ENCODE data around the gene NOL12.
"Not testable (repeated sequence)": the region's sequence is repeated elsewhere in the genome, so short reads cannot be mapped to it uniquely, and the experiment has no call there.

The NOL12 gene, protein sequence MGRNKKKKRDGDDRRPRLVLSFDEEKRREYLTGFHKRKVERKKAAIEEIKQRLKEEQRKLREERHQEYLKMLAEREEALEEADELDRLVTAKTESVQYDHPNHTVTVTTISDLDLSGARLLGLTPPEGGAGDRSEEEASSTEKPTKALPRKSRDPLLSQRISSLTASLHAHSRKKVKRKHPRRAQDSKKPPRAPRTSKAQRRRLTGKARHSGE

DNA sequence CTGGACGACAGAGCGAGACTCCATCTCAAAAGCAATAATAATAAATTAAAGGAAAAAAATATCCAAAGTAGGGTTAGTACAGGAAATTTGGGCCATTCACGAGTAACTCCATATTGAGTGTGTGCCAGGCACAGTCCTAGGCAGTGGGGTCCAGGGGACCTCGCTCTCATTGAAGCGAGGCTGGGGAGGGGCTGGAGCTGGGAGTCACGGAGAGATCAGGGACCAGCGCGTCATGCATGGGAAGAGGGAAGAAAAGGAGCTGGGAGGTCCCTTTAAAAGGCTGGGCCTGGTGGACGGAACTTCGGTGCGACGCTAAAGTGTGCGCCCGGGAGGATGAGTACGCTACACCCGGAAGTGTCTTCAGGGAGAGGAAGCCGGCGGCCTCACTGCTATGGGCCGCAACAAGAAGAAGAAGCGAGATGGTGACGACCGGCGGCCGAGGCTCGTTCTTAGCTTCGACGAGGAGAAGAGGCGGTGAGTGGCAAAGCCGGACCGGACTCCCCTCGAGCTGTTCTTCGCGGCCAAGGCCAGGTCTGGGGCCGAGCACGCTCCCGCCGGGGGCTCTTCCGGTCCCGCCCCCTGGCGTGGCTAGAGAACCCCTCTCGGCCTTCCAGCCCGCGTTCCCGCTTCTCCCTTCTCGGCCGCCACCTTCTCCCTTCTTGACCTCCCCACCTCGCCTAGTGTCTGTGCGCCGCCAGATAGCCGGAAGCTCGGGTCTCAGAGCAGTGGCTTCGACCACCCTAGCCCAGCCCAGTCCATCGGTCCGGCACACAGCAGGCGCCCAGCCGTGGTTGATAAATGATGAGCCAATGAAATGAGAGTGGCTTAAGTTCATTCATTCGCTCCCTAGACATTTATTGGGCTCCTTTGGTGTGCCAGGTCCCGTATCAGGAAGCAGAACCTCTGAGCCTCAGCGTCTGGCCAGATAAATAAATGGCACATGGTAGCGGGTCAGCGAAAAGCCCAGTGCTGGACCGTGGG lies at the start of gene NOL12:
NOL12 (plus strand) TSS at position 342 of the 981 bp plus-strand sequence; CDS start at position 392, 50 bp downstream.
- DNase-seq (ENCODE audit: low read depth) = peak; percentile 90

DNA sequence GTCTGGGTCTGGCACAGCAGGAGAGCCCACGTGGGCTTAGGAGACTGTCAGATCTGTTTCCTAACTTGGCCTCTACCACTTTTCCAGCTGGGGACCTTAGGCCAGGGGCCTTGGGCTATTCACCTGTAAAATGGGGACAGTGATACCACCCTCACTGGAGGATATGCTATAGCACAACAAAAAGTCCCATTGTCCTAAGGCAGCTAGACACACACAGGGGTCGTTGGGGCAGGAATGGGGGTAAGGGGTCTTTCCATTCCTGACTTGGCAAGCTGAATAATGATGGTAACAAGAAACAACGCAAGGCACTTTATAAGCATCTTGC lies 49.2 kb upstream of the NOL12 start:
- DNase-seq (ENCODE audit: low read depth) = no peak

DNA sequence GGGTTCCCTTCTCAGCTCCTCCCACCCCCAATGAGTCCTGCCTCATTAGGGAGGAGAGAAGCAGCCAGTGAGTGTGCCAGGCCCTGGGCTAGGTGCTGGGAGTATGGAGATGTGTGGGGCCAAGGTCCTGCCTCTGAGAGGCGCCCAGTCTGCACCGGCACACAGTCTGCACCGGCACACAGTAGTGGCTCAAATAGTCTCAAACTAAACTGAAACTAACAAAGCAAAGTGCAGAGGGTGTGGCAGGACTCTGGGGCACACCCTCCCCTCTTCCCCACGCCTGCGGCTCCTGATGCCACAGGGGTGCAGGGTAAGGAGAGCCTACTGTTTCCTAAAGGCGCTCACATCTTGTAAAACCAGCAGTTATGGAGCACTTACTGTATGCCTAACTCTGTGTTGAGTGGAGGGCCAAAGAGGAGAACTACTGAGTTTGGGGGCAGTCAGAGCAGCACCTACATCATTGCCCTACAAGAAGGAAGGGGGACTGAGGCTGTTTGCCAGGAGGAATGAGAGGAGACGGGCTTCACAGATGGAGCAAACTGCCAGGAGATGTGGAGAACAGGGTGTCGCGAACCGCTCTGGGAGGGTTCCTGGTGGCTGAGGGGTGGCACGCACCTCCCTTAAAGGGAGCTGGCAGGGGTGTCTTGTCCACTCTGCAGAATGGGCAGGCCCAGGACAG lies 47.6 kb upstream of the NOL12 start:
- no peak for DNase-seq (ENCODE audit: low read depth)

DNA sequence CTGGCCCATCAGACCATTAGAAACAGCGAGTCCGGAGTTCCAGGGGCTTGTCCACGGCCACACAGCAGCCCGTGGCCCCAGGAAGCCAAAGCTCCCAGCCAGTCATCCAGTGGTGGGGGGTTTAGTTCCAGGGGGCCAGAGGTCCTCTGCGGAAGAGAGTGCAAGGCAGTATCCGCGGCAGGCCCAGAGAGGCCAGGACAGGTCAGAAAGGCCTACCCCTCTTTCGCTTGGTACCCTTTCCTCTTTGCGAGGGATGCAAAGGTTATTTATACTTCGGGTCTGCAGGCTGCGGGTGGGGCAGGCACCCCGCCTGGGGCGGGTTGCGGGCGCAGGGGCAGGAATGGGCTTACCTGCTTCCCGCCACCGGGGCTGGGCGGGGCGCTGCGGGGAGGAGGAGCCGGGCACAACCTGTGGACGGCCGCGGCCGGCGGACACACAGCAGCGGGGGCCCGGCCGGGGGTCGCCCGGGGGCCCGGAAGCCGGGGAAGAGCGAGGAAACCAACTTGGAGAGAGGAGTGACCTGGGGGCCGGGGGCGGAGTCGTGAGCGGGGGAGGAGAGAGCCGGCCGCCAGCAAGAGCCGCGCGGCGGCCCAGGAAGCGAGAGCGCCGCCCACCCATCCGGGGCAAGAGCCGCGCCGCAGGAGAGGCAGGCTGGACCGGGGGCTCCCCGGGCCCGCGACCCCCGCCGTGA lies 46.9 kb upstream of the NOL12 start, which contains the start of gene SH3BP1:
SH3BP1 (plus strand) TSS at position 600 of the 691 bp plus-strand sequence. CDS start 119 bp downstream, outside the sequence.
- DNase-seq (ENCODE audit: low read depth) = no peak

DNA sequence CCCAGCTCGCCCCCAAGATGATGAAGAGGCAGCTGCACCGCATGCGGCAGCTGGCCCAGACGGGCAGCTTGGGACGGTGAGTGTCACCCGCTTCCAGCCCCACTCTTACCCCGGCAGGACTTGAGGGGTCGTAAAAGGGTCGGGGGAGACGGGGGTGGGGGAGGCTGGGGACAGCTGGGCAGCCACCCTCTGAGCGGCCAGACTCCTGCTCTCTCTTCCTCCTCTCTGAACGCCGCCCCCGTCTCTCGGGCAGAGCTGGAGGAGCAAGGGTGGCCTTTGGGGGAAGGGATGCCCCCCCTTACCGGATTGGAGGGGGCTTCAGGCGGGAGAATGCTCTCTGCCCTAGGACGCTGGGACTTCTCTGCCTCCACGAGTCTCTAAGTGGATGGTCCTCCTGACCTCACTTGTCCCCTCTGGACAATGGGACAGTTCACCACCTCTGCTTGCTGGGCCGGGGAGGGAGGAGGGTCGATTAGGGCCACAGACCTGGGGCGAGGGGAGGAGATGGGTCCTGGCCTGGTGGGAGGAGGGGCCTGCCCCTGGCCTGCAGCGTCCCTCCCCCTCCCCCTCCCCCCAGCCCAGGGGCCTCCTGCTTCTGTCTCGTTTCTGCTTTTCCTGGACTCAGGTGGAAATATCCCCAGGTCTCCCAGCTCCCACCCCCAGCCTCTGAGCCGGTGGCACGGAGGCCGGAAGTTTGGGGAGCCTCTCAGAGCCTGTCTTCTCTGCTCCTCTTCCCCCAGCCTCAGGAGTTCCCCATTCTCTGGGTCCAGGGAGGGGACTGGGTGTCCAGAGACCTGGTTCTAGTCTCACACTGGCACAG lies 46.2 kb upstream of the NOL12 start:
- no peak for DNase-seq (ENCODE audit: low read depth)

DNA sequence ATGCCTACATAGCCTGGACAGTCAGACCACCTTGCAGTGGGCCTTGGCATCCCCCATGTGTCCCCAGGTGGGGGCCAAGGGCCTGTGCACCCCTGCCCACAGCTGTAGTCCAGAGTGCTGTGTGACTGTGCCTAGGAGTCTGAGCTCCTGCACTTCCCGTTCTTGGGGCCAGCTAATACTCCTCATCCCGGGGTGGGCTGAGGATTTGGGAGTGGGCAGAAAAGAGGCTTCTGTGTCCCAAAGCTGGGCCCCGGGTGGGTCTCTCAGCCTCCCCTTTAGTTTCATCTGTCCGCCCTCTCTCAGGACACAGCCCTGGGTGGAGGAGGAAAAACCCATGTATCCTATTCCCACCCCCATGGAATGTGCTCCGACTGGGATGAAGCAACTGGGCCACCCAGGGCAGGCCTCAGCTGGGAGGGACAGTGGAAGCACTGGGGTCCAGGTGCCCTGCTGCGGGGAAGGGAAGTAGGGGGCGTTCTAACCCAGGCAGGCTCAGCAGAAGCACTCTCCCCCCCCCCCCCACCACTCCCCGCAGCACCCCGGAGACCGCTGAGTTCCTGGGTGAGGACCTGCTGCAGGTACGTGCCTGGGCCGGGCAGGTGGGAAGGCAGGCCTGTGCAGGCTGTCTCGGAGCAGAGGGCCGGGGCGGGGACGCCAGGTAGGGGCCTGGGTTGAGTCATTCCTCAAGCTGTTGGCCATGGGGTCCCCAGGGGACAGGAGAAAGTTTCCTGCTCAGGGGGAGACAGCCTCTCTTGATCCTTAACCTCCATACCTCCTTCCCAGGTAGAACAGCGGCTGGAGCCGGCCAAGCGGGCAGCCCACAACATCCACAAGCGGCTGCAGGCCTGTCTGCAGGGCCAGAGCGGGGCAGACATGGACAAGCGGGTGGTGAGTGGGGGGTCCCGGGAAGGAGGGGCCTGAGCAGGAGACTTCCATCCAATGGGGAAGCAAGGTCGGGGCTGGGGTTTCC lies 45.3 kb upstream of the NOL12 start:
- DNase-seq (ENCODE audit: low read depth) = no peak

DNA sequence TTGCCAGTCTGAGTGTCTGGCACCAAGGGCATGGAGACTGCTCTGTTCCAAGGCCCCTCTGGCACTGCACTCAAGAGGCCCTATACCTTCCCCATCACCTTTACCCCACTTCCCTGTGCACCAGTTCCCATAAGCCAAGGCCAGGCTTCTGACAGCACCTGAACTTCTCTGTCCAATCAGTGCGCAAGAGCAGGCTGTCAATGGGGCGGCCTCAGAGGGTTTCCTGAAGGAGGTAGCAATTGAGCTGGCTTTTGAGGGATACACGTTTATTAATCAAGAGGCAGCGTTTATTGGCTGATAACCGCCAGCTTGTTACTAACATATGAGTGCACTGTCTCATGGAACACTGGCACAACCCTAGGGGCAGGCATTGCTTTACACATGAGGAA lies 44.6 kb upstream of the NOL12 start:
- no peak for DNase-seq (ENCODE audit: low read depth)

DNA sequence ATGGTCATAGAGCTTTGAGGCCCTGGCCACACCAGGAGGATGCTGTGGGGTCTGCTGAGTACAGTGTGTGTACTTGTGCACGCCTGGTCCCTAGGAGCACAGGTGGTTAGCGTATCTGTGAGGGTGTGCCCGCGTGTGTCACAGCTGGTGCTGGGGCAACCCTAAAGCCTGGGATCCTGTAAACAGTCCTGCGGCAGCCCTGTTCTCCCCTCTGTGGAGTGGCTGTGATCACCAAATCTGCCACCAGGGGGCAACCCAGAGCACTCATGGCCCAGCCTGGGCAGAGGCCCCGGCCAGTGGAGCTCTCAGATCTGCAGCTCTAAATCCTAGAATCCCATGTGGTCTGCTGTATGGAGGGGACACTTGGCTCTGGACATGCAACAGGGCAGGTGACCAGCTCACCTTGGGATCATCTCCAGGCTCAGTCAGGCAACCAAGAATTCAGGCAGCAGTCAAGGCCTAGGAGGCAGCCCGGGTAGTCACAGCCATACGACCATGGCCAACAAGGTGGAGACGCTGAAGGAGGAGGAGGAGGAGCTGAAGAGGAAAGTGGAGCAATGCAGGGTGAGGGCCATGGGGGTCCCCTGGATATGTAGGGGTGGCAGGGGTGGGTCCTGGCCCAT lies 42.8 kb upstream of the NOL12 start:
- DNase-seq (ENCODE audit: low read depth) = peak; percentile 55

DNA sequence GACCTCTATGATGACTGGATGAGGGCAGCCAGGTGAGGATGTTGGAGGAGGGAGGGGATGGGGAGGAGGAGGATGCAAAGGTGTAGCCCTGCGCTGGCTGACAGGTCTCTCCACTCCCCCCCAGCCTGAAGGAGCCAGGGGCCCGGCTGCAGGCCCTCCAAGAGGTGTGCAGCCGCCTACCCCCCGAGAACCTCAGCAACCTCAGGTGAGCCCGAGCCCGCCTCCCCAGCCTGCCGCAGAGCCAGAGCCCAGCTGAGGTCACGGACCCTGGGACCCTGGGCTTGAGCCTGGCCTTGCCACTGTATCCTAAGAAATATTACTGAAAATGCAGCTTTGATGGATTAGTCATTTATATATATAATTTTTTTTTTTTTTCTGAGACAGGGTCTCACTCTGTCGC lies 38.8 kb upstream of the NOL12 start:
- DNase-seq (ENCODE audit: low read depth) = no peak

DNA sequence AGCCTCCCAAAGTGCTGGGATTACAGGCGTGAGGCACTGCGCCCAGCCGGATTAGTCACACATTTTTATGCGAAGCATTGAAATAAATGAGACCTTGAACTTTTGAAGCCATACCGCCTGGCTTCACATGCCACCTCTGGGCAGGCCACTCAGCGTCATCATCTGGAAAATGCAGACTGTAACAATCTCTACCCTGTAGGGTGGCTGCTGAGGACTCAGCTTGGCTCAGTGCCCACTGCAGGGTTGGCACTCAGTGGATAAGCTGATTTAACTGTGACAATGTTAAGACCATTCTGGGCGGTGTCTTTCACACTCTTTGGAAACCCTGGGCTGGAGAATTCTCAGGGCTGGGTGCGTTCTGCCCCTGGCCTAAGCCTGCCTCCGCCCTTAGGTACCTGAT lies 38.2 kb upstream of the NOL12 start:
- no peak for DNase-seq (ENCODE audit: low read depth)

DNA sequence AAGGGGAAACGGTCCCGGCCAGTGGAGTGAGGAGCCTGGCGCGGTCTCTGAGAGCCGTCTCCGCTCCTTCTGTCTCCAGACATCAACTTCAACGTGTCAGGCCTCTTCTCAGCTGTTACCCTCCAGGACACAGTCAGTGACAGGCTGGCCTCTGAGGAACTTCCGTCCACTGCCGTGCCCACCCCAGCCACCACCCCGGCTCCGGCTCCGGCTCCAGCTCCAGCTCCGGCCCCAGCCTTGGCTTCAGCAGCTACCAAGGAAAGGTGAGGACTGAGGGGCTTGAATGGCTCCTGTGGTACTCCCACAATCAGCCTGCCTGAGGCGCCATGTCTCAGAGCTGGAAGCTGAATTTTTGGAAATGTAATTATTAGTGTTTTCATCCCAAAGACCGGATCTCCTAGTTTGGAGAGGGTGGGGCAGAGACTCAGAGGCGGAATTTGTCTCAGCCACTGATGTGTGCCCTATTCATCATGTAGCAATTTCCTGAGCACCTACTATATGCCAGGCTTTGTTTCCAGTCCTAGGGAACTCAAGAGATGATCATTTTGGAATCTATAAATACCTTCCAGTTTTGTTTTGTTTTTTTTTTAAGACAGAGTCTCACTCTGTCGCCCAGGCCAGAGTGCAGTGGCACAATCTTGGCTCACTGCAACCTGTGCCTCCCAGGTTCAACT lies 35.5 kb upstream of the NOL12 start:
- DNase-seq (ENCODE audit: low read depth) = no peak

DNA sequence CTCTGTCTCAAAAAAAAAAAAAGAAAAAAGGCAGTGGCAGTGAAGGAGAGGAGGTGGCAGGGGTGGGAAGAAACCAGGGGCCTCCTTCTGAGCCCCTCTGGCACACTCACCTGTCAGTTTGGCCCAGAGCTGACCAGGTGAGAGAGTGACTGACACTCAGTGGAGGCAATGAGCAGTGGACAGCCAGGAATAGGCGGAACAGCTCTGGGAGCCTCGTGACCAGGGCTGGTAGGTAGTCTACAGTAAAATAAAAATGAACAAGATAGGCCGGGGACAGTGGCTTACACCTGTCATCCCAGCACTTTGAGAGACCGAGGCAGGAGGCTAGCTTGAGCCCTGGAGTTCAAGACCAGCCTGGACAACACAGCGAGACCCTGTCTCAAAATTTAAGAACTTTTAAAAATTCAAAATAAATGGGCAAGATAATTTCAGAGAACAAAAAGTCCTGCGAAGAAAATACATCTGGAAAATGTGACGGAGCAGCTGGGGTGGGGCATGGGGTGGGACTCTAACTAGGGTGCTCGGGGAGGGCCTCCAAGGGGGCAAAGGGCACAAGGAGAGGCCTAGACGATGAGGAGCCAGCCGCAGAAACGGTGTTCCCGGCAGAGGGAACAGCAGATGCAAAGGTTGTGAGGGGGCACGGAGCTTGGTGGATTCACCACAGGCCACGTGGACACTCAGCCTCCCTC lies 31.4 kb upstream of the NOL12 start:
- DNase-seq (ENCODE audit: low read depth) = no peak

DNA sequence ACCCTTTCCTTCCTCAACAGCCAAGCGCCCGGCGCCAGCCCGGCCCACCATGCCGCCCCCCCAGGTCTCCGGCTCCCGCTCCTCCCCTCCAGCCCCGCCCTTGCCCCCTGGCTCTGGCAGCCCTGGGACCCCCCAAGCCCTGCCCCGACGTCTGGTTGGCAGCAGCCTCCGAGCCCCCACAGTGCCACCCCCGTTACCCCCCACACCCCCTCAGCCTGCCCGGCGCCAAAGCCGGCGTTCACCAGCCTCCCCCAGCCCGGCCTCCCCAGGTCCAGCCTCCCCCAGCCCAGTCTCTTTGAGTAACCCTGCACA lies 30.9 kb upstream of the NOL12 start:
- DNase-seq (ENCODE audit: low read depth) = no peak

DNA sequence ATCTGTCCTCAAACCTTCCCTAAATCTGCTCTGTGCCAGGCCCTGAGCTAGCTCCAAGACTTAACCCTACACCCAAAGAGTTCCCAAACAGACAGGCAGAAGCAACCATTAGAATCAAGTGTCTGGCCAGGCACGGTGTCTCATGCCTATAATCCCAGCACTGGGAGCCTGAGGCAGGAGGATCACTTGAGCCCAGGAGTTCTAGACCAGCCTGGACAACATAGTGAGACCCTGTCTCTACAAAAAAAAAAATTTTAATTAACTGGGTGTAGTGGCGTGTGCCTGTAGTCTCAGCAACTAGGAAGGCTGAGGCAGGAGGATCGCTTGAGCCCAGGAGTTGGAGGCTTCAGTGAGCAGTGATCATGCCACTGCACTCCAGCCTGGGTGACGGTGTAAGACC lies 29.6 kb upstream of the NOL12 start:
- DNase-seq (ENCODE audit: low read depth) = not testable (repeated sequence)

DNA sequence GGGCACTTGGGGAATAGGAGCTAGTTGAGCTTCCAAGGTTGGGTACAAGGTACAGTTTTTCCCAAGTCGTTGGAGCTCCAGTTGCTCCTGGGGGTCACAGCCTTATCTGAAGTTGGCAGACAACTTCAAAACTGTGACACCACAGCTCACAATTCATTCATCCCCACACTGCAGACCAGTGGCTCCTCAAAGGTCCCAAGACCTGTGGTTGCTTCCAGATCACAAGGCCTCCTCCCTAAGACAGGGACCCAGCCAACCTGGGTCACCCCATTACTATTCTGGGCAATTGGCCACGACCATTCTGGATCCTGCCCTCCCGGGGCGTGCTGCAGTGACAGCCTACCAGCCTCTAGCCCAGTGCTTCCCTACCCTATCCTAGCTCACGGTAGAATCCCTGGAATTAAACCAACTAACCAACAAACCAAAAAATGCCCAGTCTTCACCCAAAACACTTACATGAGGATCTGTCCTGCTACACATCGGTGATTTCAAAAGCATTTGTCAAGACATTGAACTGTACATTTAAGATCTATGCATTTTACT lies 28.5 kb upstream of the NOL12 start:
- peak; percentile 25 for DNase-seq (ENCODE audit: low read depth)

DNA sequence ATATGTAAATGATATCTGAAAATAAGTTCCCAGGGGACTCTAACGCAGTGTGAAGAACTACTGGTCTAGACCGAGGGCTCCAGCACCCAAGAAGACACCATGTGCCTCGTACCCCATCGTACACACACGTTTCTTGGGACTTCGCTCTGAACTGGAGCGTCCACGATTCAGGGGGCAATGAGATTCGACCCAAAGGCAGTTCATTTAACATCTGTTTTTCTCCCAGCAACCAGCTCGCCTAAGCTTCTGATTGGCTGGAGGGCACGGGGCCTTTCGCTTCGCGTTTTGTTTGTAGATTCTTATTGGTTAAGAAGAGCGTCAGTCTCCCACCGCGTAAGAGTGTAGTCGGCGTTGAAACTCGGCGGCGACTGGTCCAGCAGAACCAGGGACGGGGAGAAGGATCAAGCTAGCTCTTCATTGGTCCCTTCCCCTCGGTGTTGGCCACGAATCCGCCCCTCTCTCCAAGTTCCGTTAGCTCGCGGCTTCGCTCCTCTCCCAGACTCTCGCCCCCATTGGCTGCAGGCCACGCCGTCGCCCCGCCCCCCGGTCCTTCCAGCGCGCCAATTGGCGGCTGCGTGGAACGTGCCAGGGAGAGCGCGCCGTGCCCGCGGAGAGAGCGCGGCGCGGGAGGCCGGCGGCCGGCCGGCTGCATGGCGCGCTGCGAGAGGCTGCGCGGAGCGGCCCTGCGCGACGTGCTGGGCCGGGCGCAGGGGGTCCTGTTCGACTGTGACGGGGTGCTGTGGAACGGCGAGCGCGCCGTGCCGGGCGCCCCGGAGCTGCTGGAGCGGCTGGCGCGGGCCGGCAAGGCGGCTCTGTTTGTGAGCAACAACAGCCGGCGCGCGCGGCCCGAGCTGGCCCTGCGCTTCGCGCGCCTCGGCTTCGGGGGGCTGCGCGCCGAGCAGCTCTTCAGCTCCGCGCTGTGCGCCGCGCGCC lies 27.7 kb upstream of the NOL12 start, which contains the start of gene PDXP:
PDXP (plus strand) TSS at position 591 of the 933 bp plus-strand sequence; CDS start at position 651, 60 bp downstream.
- DNase-seq (ENCODE audit: low read depth) = peak; percentile 100
